HG02943 (cell line): Measurements from ENCODE around the gene PARP1.
"Not testable (repeated sequence)": the region's sequence is repeated elsewhere in the genome, so short reads cannot be mapped to it uniquely, and the experiment has no call there.

Experiments
- ATAC-seq: cut with Tn5 transposase; IDR thresholded peaks from one replicate; pipeline ENCODE4 v1.9.1; 2021; ENCODE audit warnings: mild to moderate bottlenecking, low read depth, moderate library complexity; ENCODE audit not compliant: unreplicated experiment

PARP1 gene

GRCh38 chr1:226357416-226357815 is 50.5 kb downstream of the PARP1 start:
- no peak for ATAC-seq

- ATAC-seq, result no peak
Observed at GRCh38 chr1:226355669-226356551, 52.0 kb downstream of the PARP1 start.

GRCh38 chr1:226355016-226355415 is 52.9 kb downstream of the PARP1 start:
- ATAC-seq, result no peak

- ATAC-seq, result no peak
Observed at GRCh38 chr1:226353698-226354525, 54.0 kb downstream of the PARP1 start.

- no peak for ATAC-seq
Observed at GRCh38 chr1:226351709-226352108, 56.2 kb downstream of the PARP1 start.

- ATAC-seq, result no peak
Observed at GRCh38 chr1:226350519-226350865, 57.4 kb downstream of the PARP1 start.

- no peak for ATAC-seq
Observed at GRCh38 chr1:226349801-226350518, 57.9 kb downstream of the PARP1 start.

GRCh38 chr1:226349081-226349480 is 58.8 kb downstream of the PARP1 start:
- no peak for ATAC-seq

- ATAC-seq, result no peak
Observed at GRCh38 chr1:226344441-226345259, 63.2 kb downstream of the PARP1 start.

- ATAC-seq, result no peak
Observed at GRCh38 chr1:226342656-226343055, 65.2 kb downstream of the PARP1 start.

- not testable (repeated sequence) for ATAC-seq
Observed at GRCh38 chr1:226340111-226340510, 67.8 kb downstream of the PARP1 start.

- no peak for ATAC-seq
Observed at GRCh38 chr1:226337276-226337875, 70.5 kb downstream of the PARP1 start.

- no peak for ATAC-seq
Observed at GRCh38 chr1:226335661-226336060, 72.2 kb downstream of the PARP1 start.

GRCh38 chr1:226332947-226333346 is 74.9 kb downstream of the PARP1 start:
- ATAC-seq, result no peak

GRCh38 chr1:226329237-226329636 is 78.7 kb downstream of the PARP1 start:
- ATAC-seq, result no peak

GRCh38 chr1:226327761-226328162 is 80.1 kb downstream of the PARP1 start:
- ATAC-seq, result no peak

- no peak for ATAC-seq
Observed at GRCh38 chr1:226325178-226325577, 82.7 kb downstream of the PARP1 start.

- ATAC-seq, result no peak
Observed at GRCh38 chr1:226324479-226324878, 83.4 kb downstream of the PARP1 start.

- ATAC-seq, result no peak
Observed at GRCh38 chr1:226322986-226323385, 84.9 kb downstream of the PARP1 start.

GRCh38 chr1:226320930-226321329 is 87.0 kb downstream of the PARP1 start:
- ATAC-seq, result no peak
